Trophoblast cell (in vitro differentiated cells and primary cell): ENCODE results near the gene PCNX3.
A peak's percentile ranks its signal among the peaks of the same experiment; 100 is the strongest.

ENCODE experiments used
- DNase-seq, 2 donors: peaks; one replicate each; pipeline ENCODE4 v3.0.0-alpha.2; 2016
- H2AFZ ChIP-seq: 2 replicates; pipeline ENCODE4 v1.6.1; 2013; ENCODE audit warnings: low read length, moderate library complexity, mild to moderate bottlenecking; ENCODE audit not compliant: insufficient read depth, poor library complexity
- H2AK5ac ChIP-seq: 2 replicates; pipeline ENCODE4 v1.6.1; 2013; ENCODE audit warnings: mild to moderate bottlenecking, low read length
- H2BK120ac ChIP-seq: 2 replicates; pipeline ENCODE4 v1.6.1; 2013; ENCODE audit warnings: low read length, mild to moderate bottlenecking, moderate library complexity; ENCODE audit not compliant: insufficient read depth, poor library complexity
- H2BK12ac ChIP-seq: 2 replicates; pipeline ENCODE4 v1.6.1; 2013; ENCODE audit warnings: mild to moderate bottlenecking, low read length, moderate library complexity
- H2BK5ac ChIP-seq: 2 replicates; pipeline ENCODE4 v1.6.1; 2013; ENCODE audit warnings: low read length, low read depth, moderate library complexity, mild to moderate bottlenecking; ENCODE audit not compliant: poor library complexity
- H3K14ac ChIP-seq: 2 replicates; pipeline ENCODE4 v1.6.1; 2013; ENCODE audit warnings: mild to moderate bottlenecking, low read length
- H3K18ac ChIP-seq: 2 replicates; pipeline ENCODE4 v1.6.1; 2013; ENCODE audit warnings: mild to moderate bottlenecking, low read length
- H3K23ac ChIP-seq: 2 replicates; pipeline ENCODE4 v1.6.1; 2013; ENCODE audit warnings: low read length
- H3K27ac ChIP-seq: 2 replicates; pipeline ENCODE4 v1.5.1; 2013; ENCODE audit warnings: low read depth, mild to moderate bottlenecking, inconsistent platforms, low read length, moderate library complexity
- H3K27me3 ChIP-seq: 2 replicates; pipeline ENCODE4 v1.6.1; 2013; ENCODE audit warnings: inconsistent platforms, mild to moderate bottlenecking, low read length, moderate library complexity; ENCODE audit not compliant: insufficient read depth
- H3K36me3 ChIP-seq, 2 experiments: 1 replicate in 1 of 2; 2 replicates in 1 of 2; pipeline ENCODE4 v1.6.1; 2013; ENCODE audit warnings: low read length in 2 of 2, mild to moderate bottlenecking in 2 of 2, moderate library complexity in 1 of 2; ENCODE audit not compliant: insufficient read depth in 2 of 2, control insufficient read depth in 1 of 2
- H3K4ac ChIP-seq: 2 replicates; pipeline ENCODE4 v1.6.1; 2013; ENCODE audit warnings: low read depth, mild to moderate bottlenecking, low read length, moderate library complexity
- H3K4me1 ChIP-seq, 2 experiments: 1 replicate in 1 of 2; 2 replicates in 1 of 2; pipeline ENCODE4 v1.6.1; 2013; ENCODE audit warnings: low read length in 2 of 2, mild to moderate bottlenecking in 2 of 2, moderate library complexity in 1 of 2; ENCODE audit not compliant: insufficient read depth in 2 of 2, control insufficient read depth in 1 of 2
- H3K4me2 ChIP-seq: 2 replicates; pipeline ENCODE4 v1.6.1; 2013; ENCODE audit warnings: inconsistent platforms, mild to moderate bottlenecking, low read length, moderate library complexity
- H3K4me3 ChIP-seq: 2 replicates; pipeline ENCODE4 v1.5.1; 2013; ENCODE audit warnings: mild to moderate bottlenecking, low read depth, low read length, inconsistent platforms
- H3K79me1 ChIP-seq: one replicate; pipeline ENCODE4 v1.6.1; 2013; ENCODE audit warnings: low read length
- H3K79me2 ChIP-seq: 2 replicates; pipeline ENCODE4 v1.6.1; 2013; ENCODE audit warnings: low read length, mild to moderate bottlenecking; ENCODE audit not compliant: control insufficient read depth, insufficient read depth, poor library complexity
- H3K9ac ChIP-seq: 2 replicates; pipeline ENCODE4 v1.6.1; 2013; ENCODE audit warnings: mild to moderate bottlenecking, low read length
- H3K9me3 ChIP-seq: 2 replicates; pipeline ENCODE4 v1.6.1; 2013; ENCODE audit warnings: low read depth, mild to moderate bottlenecking, control low read depth, inconsistent platforms, low read length; ENCODE audit not compliant: insufficient read depth
- H4K12ac ChIP-seq: 2 replicates; pipeline ENCODE4 v1.6.1; 2013; ENCODE audit warnings: low read depth, mild to moderate bottlenecking, low read length, moderate library complexity
- H4K8ac ChIP-seq: 2 replicates; pipeline ENCODE4 v1.6.1; 2013; ENCODE audit warnings: low read depth, mild to moderate bottlenecking, low read length, moderate library complexity
- H4K91ac ChIP-seq: one replicate; pipeline ENCODE4 v1.6.1; 2013; ENCODE audit warnings: low read depth, mild to moderate bottlenecking, low read length, moderate library complexity
- WGBS: extraction: QIAGEN DNeasy Blood & Tissue Kit; methylation state at CpG from one replicate; pipeline ENCODE4 v1.1.7; 2013; ENCODE audit warnings: missing lambda C conversion rate; ENCODE audit not compliant: insufficient read length, insufficient coverage; ENCODE audit errors: extremely low coverage; 5-methylcytosine and 5-hydroxymethylcytosine counted together

The PCNX3 gene

DNA sequence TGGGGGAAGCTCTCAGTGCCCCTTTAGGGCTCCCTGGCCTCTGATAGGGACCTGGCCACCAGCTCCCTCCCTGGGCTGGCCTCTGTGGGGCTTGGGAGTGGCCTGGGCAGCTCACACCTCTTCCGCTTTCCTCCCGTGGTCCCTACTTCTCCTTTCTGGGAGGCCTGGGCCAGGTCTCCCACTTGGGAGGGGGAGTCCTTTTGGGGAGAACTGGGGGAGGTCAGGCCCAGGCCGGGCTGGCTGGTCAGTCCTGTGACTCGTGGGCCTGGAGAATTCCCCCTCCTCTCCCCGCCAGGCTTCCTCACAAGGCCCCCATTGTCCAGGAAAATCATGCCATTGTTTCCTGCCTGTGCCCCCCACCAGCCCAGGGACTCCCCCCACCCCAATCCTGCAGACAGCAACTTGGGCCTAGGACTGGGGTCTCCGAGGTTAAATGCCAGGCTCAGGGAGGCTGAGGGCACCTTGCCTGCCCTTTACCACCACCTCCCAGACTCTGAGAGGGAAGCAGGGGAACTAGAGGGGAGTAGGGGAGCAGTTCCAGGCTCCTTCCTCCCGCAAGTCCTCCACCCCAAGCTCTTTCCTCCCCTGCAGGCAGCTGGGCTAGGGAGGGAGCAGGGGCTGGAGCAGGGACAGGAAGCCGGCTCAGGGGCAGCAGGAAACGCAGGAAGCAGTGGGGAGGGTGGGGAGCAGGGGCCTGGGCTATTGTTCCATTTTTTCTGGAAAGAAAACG, 4.4 kb upstream of the PCNX3 start:
- no peak overlapping the region for H4K12ac ChIP-seq
- no peak overlapping the region for H2AK5ac ChIP-seq
- H3K4ac ChIP-seq, result peak overlapping the region; percentile 21
- no peak overlapping the region for H2BK12ac ChIP-seq
- peaks cover 31 to 36% of the 10 kb centered on the region in 2 experiments for H3K4me1 ChIP-seq
- H4K8ac ChIP-seq, result no peak overlapping the region
- H2BK120ac ChIP-seq, result no peak overlapping the region
- DNase-seq, result peak in 1 of 2 donors; percentile 13
- H3K79me1 ChIP-seq, result peaks cover 16% of the 10 kb centered on the region
- H4K91ac ChIP-seq, result peak overlapping the region; percentile 60
- peak overlapping the region; percentile 40 for H3K4me2 ChIP-seq
- H3K9me3 ChIP-seq, result peaks cover 6% of the 10 kb centered on the region
- no peak overlapping the region for H3K14ac ChIP-seq
- H3K23ac ChIP-seq, result no peak overlapping the region
- peaks cover 17% of the 10 kb centered on the region for H3K79me2 ChIP-seq
- H2BK5ac ChIP-seq, result no peak overlapping the region
- H3K9ac ChIP-seq, result peak overlapping the region; percentile 31
- no CpG with 5 or more reads among the region's 10 CpGs for WGBS
- H3K4me3 ChIP-seq, result no peak overlapping the region
- H3K27me3 ChIP-seq, result no peaks in the 10 kb centered on the region
- H3K36me3 ChIP-seq, result peaks cover 37 to 46% of the 10 kb centered on the region in 2 experiments
- H3K27ac ChIP-seq, result no peak overlapping the region
- no peak overlapping the region for H2AFZ ChIP-seq
- H3K18ac ChIP-seq, result no peak overlapping the region

DNA sequence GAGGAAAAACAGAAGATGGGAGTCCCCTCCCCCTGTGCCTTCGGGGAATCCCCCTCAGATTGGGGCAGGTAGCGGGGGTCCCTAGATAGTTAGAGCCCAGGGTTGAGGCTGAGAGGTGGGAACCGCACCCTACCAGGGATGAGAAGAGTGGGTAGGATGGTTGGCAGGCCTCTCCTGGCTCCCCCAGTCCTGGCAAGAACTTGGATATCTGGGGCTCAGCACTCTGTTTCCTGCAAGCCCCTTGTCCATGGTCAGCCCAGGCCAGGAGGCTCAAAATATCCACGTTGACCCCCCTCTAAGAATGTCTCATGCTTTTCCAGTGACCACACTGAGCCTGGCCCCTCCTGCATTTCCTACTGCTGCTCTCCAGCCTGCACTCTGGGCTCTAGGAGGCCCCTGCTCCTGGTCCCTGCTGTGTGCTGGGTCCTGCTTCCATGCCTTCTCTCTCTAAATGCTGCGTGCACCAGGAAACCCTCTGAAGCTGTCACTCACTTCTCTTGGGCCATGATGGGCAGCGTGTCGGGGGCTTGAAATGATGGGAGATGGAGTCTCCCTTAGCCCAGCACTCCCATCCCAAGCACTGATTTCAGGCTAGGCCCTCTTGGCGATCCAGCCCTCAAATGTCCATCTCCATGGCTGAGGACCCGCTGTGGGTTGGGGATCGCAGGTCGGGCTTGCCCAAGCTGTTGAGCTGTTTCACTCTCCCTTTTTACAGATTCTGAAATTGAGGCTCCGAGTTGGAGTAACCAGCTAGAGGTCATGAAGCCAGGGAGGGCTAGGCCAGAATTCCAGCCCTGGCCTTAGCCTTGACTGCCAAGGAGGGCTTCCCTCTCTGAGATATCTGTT, 3.6 kb upstream of the PCNX3 start:
- Histone ChIP-seq H3K18ac (peak overlapping the region; percentile 27), H3K9ac (no peak overlapping the region), H3K4me3 (no peak overlapping the region), H3K4me1 (peaks cover 34 to 41% of the 10 kb centered on the region in 2 experiments), H4K91ac (peak overlapping the region; percentile 60), H2BK5ac (no peak overlapping the region), H4K8ac (peak overlapping the region; percentile 26), H3K4ac (peak overlapping the region; percentile 56), H3K14ac (peak overlapping the region; percentile 36), H3K9me3 (peaks cover 6% of the 10 kb centered on the region), H3K27ac (peak overlapping the region; percentile 14), H2BK12ac (peak overlapping the region; percentile 20), H3K4me2 (peak overlapping the region; percentile 40), H4K12ac (peak overlapping the region; percentile 55), H3K27me3 (no peaks in the 10 kb centered on the region), H3K36me3 (peaks cover 37 to 43% of the 10 kb centered on the region in 2 experiments), H3K23ac (no peak overlapping the region), H3K79me2 (peaks cover 23% of the 10 kb centered on the region), H2AK5ac (peak overlapping the region; percentile 32), H2AFZ (no peak overlapping the region), H3K79me1 (peaks cover 18% of the 10 kb centered on the region), H2BK120ac (peak overlapping the region; percentile 9)
- DNase-seq, result no peak
- WGBS, result no CpG with 5 or more reads among the region's 12 CpGs

- peak overlapping the region; percentile 15 for H3K14ac ChIP-seq
- peaks cover 18% of the 10 kb centered on the region for H3K79me1 ChIP-seq
Measured at GRCh38 chr11:65612691-65613090, 2.9 kb upstream of the PCNX3 start.

DNA sequence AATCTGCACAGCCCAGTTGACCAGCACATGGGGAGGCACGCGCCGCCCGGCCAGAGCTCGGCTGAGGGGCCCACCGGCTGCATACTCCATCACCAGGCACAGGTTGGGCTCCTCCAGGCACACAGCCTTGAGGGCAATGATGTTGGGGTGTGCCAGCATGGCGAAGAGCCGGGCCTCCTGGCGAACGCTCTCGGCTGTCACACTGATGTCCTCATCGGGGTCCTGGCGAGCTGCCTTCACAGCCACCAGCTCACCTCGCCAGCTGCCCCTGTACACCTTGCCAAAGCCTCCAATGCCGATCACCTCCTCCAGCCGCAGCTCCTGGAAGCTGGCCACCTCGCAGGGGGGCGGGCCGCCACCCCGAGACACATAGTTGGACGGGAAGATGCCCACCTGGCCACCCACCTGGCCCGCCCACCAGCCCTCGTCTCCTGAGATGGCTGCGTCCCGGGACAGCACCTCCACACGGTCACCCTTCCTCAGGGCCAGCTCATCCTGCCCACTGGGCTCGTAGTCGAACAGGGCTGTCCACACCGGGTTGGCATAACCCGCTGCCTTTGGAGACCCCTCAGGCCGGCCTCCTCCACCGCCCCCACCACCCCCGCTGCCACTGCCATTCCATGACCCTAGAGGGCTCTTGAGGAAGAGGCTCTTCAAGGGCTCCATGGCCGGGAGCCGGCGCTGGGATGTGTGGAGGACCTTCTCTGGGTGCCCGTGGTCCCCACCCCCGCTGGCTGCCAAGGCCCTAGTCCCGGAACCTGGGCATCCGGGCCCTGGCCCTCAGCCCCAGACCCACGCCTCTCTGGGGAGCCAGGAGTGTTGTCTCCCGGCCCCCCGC, 2.3 kb upstream of the PCNX3 start:
- peak overlapping the region; percentile 96 for H2AK5ac ChIP-seq
- H3K4me3 ChIP-seq, result peak overlapping the region; percentile 79
- peak overlapping the region; percentile 78 for H2AFZ ChIP-seq
- H3K9ac ChIP-seq, result peak overlapping the region; percentile 81
- H3K9me3 ChIP-seq, result peaks cover 2% of the 10 kb centered on the region
- peaks cover 25% of the 10 kb centered on the region for H3K79me2 ChIP-seq
- H3K27me3 ChIP-seq, result no peaks in the 10 kb centered on the region
- peak overlapping the region; percentile 94 for H4K91ac ChIP-seq
- peak overlapping the region; percentile 95 for H3K18ac ChIP-seq
- DNase-seq, result no peak
- H3K23ac ChIP-seq, result no peak overlapping the region
- peak overlapping the region; percentile 91 for H3K14ac ChIP-seq
- peak overlapping the region; percentile 85 for H2BK5ac ChIP-seq
- peak overlapping the region; percentile 83 for H3K4me2 ChIP-seq
- peak overlapping the region; percentile 81 for H4K12ac ChIP-seq
- peak overlapping the region; percentile 90 for H4K8ac ChIP-seq
- H3K4me1 ChIP-seq, result peaks cover 28 to 33% of the 10 kb centered on the region in 2 experiments
- peak overlapping the region; percentile 96 for H3K4ac ChIP-seq
- peaks cover 43 to 46% of the 10 kb centered on the region in 2 experiments for H3K36me3 ChIP-seq
- H3K79me1 ChIP-seq, result peaks cover 18% of the 10 kb centered on the region
- H2BK120ac ChIP-seq, result peak overlapping the region; percentile 75
- no CpG with 5 or more reads among the region's 43 CpGs for WGBS
- H3K27ac ChIP-seq, result peak overlapping the region; percentile 57
- no peak overlapping the region for H2BK12ac ChIP-seq

More at GRCh38 chr11:65612691-65613090, 2.9 kb upstream of the PCNX3 start:
- Histone ChIP-seq H3K9ac (no peak overlapping the region), H2AK5ac (peak overlapping the region; percentile 14), H3K4me3 (no peak overlapping the region), H3K27ac (no peak overlapping the region), H2AFZ (no peak overlapping the region), H2BK120ac (no peak overlapping the region), H3K4me1 (peaks cover 30 to 35% of the 10 kb centered on the region in 2 experiments), H2BK12ac (no peak overlapping the region), H3K4me2 (peak overlapping the region; percentile 83), H3K27me3 (no peaks in the 10 kb centered on the region), H3K79me2 (peaks cover 25% of the 10 kb centered on the region), H3K36me3 (peaks cover 43 to 46% of the 10 kb centered on the region in 2 experiments), H3K9me3 (peaks cover 2% of the 10 kb centered on the region), H2BK5ac (no peak overlapping the region), H3K23ac (no peak overlapping the region), H4K12ac (peak overlapping the region; percentile 55), H3K18ac (peak overlapping the region; percentile 17), H3K4ac (peak overlapping the region; percentile 80), H4K91ac (no peak overlapping the region), H4K8ac (no peak overlapping the region)
- no peak for DNase-seq
- no CpG with 5 or more reads among the region's 7 CpGs for WGBS
